HepG2 (cell line): ENCODE data around the gene MYEOV. TPM values are rescaled to one million over a fixed set of nuclear protein-coding genes. Genes with fewer than 3 reads are reported as not detected.

Experiments used
- ATAC-seq: fragments of 200-7000 bp; cut with Tn5 transposase; 3 replicates; pipeline ENCODE4 v1.9.1; 2020; ENCODE audit warnings: mild to moderate bottlenecking, moderate library complexity
- BruUV-seq: library from RNA; stranded (reverse); fragments of 400-500 nt; replicated peaks from 2 replicates; lab custom pipeline; 2021; lab: Mats Ljungman, UMichigan
- CTCF ChIA-PET: fragments of 300-600 bp; formaldehyde crosslinking; extraction: SDS; loops from one replicate; lab custom pipeline; 2021; ENCODE audit warnings: low total read pairs, inconsistent platforms, low intra/inter-chr PET ratio; lab: Yijun Ruan, JAX
- POLR2A ChIA-PET: fragments of 350-600 bp; sonication (Branson Sonifier 250); formaldehyde crosslinking; loops from one replicate; lab custom pipeline; 2020; ENCODE audit warnings: antibody characterized with exemption, inconsistent platforms; lab: Yijun Ruan, JAX
- DNase-seq: peaks from one replicate; pipeline ENCODE4 v3.0.0-alpha.2; 2015; ENCODE audit warnings: low spot score
- FAIRE-seq: peaks from 3 replicates; lab custom pipeline; 2011; peaks lifted over from hg19 to GRCh38; lab: Jason Lieb, UNC
- H2AFZ ChIP-seq: one replicate; pipeline ENCODE4 v1.6.1; 2011; ENCODE audit warnings: low read length, inconsistent platforms
- H3K27ac ChIP-seq: fragments of 300-600 bp; 3 replicates; pipeline ENCODE4 v1.8.0; 2011; ENCODE audit warnings: mixed run types, mild to moderate bottlenecking, mixed read lengths, low read length, inconsistent platforms; ENCODE audit not compliant: insufficient read depth; ENCODE audit errors: extremely low read length
- H3K27me3 ChIP-seq, 2 experiments: fragments of 200-600 bp in 1 of 2; 2 replicates in 1 of 2; 3 replicates in 1 of 2; pipeline versions ENCODE4 v1.6.0 to v1.8.0; 2011; ENCODE audit warnings: low read length in 2 of 2, mild to moderate bottlenecking in 2 of 2, moderate library complexity in 2 of 2, inconsistent platforms in 1 of 2; ENCODE audit not compliant: insufficient read depth in 2 of 2, control insufficient read depth in 1 of 2
- H3K36me3 ChIP-seq, 2 experiments: fragments of 200-600 bp in 1 of 2; replicated peaks in 1 of 2; 2 replicates in 1 of 2; 3 replicates in 1 of 2; pipeline versions ENCODE4 v1.5.1 to v1.8.0; 2011; ENCODE audit warnings: low read length in 2 of 2, inconsistent platforms in 1 of 2; ENCODE audit not compliant: insufficient read depth in 2 of 2, control insufficient read depth in 1 of 2
- H3K4me1 ChIP-seq: 2 replicates; pipeline ENCODE4 v1.5.1; 2012; ENCODE audit warnings: low read length, inconsistent platforms; ENCODE audit not compliant: insufficient read depth
- H3K4me2 ChIP-seq: 2 replicates; pipeline ENCODE4 v1.6.0; 2011; ENCODE audit warnings: low read depth, low read length, inconsistent platforms
- H3K4me3 ChIP-seq, 3 experiments: fragments of 200-600 bp in 1 of 3; sonication (generic), shearing (Covaris generic) in 1 of 3; replicated peaks in 1 of 3; 2 replicates each; pipeline ENCODE4 v1.5.1; 2011 to 2016; ENCODE audit warnings: low read length in 3 of 3, inconsistent platforms in 2 of 3, low read depth in 2 of 3, mild to moderate bottlenecking in 2 of 3, control low read depth in 1 of 3, mixed read lengths in 1 of 3; ENCODE audit not compliant: insufficient read depth in 1 of 3
- H3K79me2 ChIP-seq: one replicate; pipeline ENCODE4 v1.6.1; 2011; ENCODE audit warnings: low read length, inconsistent platforms; ENCODE audit not compliant: insufficient read depth
- H3K9ac ChIP-seq: 2 replicates; pipeline ENCODE4 v1.6.0; 2011; ENCODE audit warnings: mild to moderate bottlenecking, low read depth, low read length, inconsistent platforms; ENCODE audit not compliant: insufficient read depth
- H3K9me3 ChIP-seq: 2 replicates; pipeline ENCODE4 v1.5.1; 2012; ENCODE audit warnings: mild to moderate bottlenecking, low read length
- H4K20me1 ChIP-seq: 2 replicates; pipeline ENCODE4 v1.6.0; 2011; ENCODE audit warnings: inconsistent platforms, mild to moderate bottlenecking, low read length, moderate library complexity; ENCODE audit not compliant: insufficient read depth
- GMEB1 ChIP-seq: sonication (generic); formaldehyde crosslinking; IDR thresholded peaks from 2 replicates; pipeline ENCODE4 v1.5.1; 2020; ENCODE audit warnings: missing genetic modification reagents, mild to moderate bottlenecking, borderline replicate concordance
- PAF1 ChIP-seq: IDR thresholded peaks from 2 replicates; pipeline ENCODE4 v1.6.1; 2016; ENCODE audit warnings: missing genetic modification reagents, missing compliant biosample characterization
- SMAD3 ChIP-seq: sonication (generic); formaldehyde crosslinking; IDR thresholded peaks from 2 replicates; pipeline ENCODE4 v1.4.0; 2020; ENCODE audit warnings: missing genetic modification reagents
- TSC22D2 ChIP-seq: sonication (generic); formaldehyde crosslinking; IDR thresholded peaks from 2 replicates; pipeline ENCODE4 v1.5.1; 2020; ENCODE audit warnings: missing genetic modification reagents, mild to moderate bottlenecking, borderline replicate concordance
- ZNF124 ChIP-seq: sonication (generic); formaldehyde crosslinking; IDR thresholded peaks from 2 replicates; pipeline ENCODE4 v1.4.0; 2020; ENCODE audit warnings: missing genetic modification reagents
- ZNF256 ChIP-seq: sonication (generic); formaldehyde crosslinking; conservative IDR thresholded peaks from 2 replicates; pipeline ENCODE4 v1.4.0; 2020; ENCODE audit warnings: missing genetic modification reagents
- ZNF264 ChIP-seq: sonication (generic); formaldehyde crosslinking; IDR thresholded peaks from 2 replicates; pipeline ENCODE4 v1.4.0; 2020; ENCODE audit warnings: missing genetic modification reagents
- ZNF343 ChIP-seq: sonication (generic); formaldehyde crosslinking; IDR thresholded peaks from 2 replicates; pipeline ENCODE4 v1.4.0; 2020; ENCODE audit warnings: mild to moderate bottlenecking, missing genetic modification reagents
- ZNF616 ChIP-seq: sonication (generic); formaldehyde crosslinking; IDR thresholded peaks from 2 replicates; pipeline ENCODE4 v1.5.0; 2020; ENCODE audit warnings: low read depth, mild to moderate bottlenecking, missing genetic modification reagents
- ZNF644 ChIP-seq: IDR thresholded peaks from 2 replicates; pipeline ENCODE4 v1.6.1; 2016; ENCODE audit warnings: low read depth
- WGBS: methylation state at CpG from one replicate; pipeline ENCODE4 v1.1.6; 2017; ENCODE audit warnings: low lambda C conversion rate; 5-methylcytosine and 5-hydroxymethylcytosine counted together
- in situ Hi-C: cut with HindIII; loops from 2 replicates; pipeline ENCODE4 v1.10.0; 2017; ENCODE audit warnings: low pct_unique_long_range_greater_than_20kb; ENCODE audit not compliant: extremely low pct_ligation_motif_present
- intact Hi-C: fragments of 100-400 bp; cut with micrococcal nuclease; formaldehyde crosslinking; loops from one replicate; pipeline ENCODE4 v1.10.0; 2022; ENCODE audit not compliant: unreplicated experiment
- polyA plus RNA-seq, 8 experiments: library from polyadenylated mRNA; depleted of rRNA in 3 of 8; stranded (reverse) in 7 of 8; unstranded in 1 of 8; fragments of >200 nt; fragmentation: Illumina TruSeq in 4 of 8; extraction: Trizol in 4 of 8; gene quantifications; 2 replicates each; pipeline versions ENCODE4 v1.2.1 to v1.2.3, GENCODE V29; 2011 to 2016; ENCODE audit warnings: low read depth in 4 of 8, missing spikeins in 1 of 8, mixed read lengths in 1 of 8; ENCODE audit not compliant: insufficient read depth in 1 of 8
- total RNA-seq, 5 experiments: library from RNA; depleted of rRNA; stranded (reverse); fragments of >200 nt; fragmentation: Illumina TruSeq; extraction: Trizol; gene quantifications; 2 replicates each; pipeline ENCODE4 v1.2.3, GENCODE V29; 2016; ENCODE audit warnings: low read depth in 1 of 5
- TF ChIP-seq, protein P1 (sequence below): sonication (generic); formaldehyde crosslinking; IDR thresholded peaks from 2 replicates; pipeline ENCODE4 v1.4.0; 2020; ENCODE audit warnings: missing genetic modification reagents

Gene MYEOV
- total and polyA plus RNA-seq, 2 of the 13 experiments (the other 11 are each of a cell fraction or from before 2014, with no cell fraction given): 0.33 to 1.8 TPM

- TF ChIP-seq ZNF256: no peak
Measured at GRCh38 chr11:69283446-69283845, 10.5 kb upstream of the MYEOV start (continued).

DNA sequence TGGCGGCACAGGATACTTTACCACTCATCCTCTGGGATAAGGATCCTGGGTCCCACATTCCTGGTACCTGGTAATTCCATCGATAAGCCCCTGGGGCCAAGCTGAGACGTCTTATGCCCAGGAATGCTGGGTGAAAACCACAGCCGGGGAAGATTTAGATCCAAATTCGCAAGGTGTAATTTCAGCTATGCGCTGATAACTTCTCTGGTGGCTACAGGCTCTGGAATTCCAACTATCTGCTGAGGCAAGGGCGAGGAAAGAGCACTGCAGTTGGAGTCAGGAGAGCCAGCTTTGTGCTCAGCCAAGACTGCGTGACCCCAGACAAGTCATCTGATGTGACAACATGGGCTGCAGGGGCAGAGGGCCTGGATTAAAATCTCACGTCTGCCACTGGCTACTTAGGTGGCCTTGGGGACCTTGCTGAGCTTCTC, 9.9 kb upstream of the MYEOV start:
- Histone ChIP-seq H3K27ac (no peak overlapping the region), H3K9me3 (no peaks in the 10 kb centered on the region), H3K4me2 (no peak overlapping the region), H3K4me1 (peaks cover 13% of the 10 kb centered on the region), H3K9ac (no peak overlapping the region), H4K20me1 (no peaks in the 10 kb centered on the region), H2AFZ (no peak overlapping the region), H3K4me3 (no peak overlapping the region), H3K27me3 (peaks cover 5 to 21% of the 10 kb centered on the region in 2 experiments; a peak in 4 of 5 replicates), H3K36me3 (no peaks in the 10 kb centered on the region), H3K79me2 (no peaks in the 10 kb centered on the region)
- no TSS peak for BruUV-seq
- TF ChIP-seq PAF1 (no peak), ZNF264 (CRISPR knock-in tag) (no peak)
- no peak for DNase-seq
- no peak for ATAC-seq
- CTCF ChIA-PET: no interaction called here
- no peak for FAIRE-seq
- in situ Hi-C loops (no loop called here), intact Hi-C loops (no loop called here)
- 0% methylated on average over 1 of the region's 9 CpGs for WGBS
- POLR2A ChIA-PET: no interaction called here

GRCh38 chr11:69285091-69285490, 8.9 kb upstream of the MYEOV start:
- in situ Hi-C loops: no loop called here
- ATAC-seq: no peak
- FAIRE-seq: no peak
- no peak overlapping the region for H3K9ac ChIP-seq
- H3K79me2 ChIP-seq: no peaks in the 10 kb centered on the region
- intact Hi-C loops: no loop called here
- H3K27ac ChIP-seq: no peak overlapping the region
- H3K36me3 ChIP-seq: no peaks in the 10 kb centered on the region
- no TSS peak for BruUV-seq
- no peak overlapping the region for H3K4me2 ChIP-seq
- H3K9me3 ChIP-seq: no peaks in the 10 kb centered on the region
- H3K4me3 ChIP-seq: no peak overlapping the region
- WGBS: 38% methylated on average over 8 of the region's 11 CpGs
- no peak for DNase-seq
- H4K20me1 ChIP-seq: no peaks in the 10 kb centered on the region
- POLR2A ChIA-PET: no interaction called here
- peaks cover 5 to 22% of the 10 kb centered on the region in 2 experiments; a peak in 4 of 5 replicates for H3K27me3 ChIP-seq
- CTCF ChIA-PET: no interaction called here
- H2AFZ ChIP-seq: no peak overlapping the region
- peaks cover 13% of the 10 kb centered on the region for H3K4me1 ChIP-seq
- TF ChIP-seq ZNF124 (CRISPR knock-in tag): no peak
- TF ChIP-seq ZNF343 (CRISPR knock-in tag): no peak
- TF ChIP-seq ZNF616 (CRISPR knock-in tag): no peak
- TF ChIP-seq TSC22D2 (CRISPR knock-in tag): no peak
- no peak for TF ChIP-seq GMEB1
- TF ChIP-seq SMAD3: no peak
- TF ChIP-seq, protein P1, sequence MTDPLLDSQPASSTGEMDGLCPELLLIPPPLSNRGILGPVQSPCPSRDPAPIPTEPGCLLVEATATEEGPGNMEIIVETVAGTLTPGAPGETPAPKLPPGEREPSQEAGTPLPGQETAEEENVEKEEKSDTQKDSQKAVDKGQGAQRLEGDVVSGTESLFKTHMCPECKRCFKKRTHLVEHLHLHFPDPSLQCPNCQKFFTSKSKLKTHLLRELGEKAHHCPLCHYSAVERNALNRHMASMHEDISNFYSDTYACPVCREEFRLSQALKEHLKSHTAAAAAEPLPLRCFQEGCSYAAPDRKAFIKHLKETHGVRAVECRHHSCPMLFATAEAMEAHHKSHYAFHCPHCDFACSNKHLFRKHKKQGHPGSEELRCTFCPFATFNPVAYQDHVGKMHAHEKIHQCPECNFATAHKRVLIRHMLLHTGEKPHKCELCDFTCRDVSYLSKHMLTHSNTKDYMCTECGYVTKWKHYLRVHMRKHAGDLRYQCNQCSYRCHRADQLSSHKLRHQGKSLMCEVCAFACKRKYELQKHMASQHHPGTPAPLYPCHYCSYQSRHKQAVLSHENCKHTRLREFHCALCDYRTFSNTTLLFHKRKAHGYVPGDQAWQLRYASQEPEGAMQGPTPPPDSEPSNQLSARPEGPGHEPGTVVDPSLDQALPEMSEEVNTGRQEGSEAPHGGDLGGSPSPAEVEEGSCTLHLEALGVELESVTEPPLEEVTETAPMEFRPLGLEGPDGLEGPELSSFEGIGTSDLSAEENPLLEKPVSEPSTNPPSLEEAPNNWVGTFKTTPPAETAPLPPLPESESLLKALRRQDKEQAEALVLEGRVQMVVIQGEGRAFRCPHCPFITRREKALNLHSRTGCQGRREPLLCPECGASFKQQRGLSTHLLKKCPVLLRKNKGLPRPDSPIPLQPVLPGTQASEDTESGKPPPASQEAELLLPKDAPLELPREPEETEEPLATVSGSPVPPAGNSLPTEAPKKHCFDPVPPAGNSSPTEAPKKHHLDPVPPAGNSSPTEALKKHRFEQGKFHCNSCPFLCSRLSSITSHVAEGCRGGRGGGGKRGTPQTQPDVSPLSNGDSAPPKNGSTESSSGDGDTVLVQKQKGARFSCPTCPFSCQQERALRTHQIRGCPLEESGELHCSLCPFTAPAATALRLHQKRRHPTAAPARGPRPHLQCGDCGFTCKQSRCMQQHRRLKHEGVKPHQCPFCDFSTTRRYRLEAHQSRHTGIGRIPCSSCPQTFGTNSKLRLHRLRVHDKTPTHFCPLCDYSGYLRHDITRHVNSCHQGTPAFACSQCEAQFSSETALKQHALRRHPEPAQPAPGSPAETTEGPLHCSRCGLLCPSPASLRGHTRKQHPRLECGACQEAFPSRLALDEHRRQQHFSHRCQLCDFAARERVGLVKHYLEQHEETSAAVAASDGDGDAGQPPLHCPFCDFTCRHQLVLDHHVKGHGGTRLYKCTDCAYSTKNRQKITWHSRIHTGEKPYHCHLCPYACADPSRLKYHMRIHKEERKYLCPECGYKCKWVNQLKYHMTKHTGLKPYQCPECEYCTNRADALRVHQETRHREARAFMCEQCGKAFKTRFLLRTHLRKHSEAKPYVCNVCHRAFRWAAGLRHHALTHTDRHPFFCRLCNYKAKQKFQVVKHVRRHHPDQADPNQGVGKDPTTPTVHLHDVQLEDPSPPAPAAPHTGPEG (CRISPR knock-in tag): no peak
- no peak for TF ChIP-seq ZNF644
